IMR-90 (cell line): ENCODE measurements around the gene ABHD6. TPM values are rescaled to one million over a fixed set of nuclear protein-coding genes. Genes with fewer than 3 reads are reported as not detected.

Experiments
- ATAC-seq: fragments of 200-7000 bp; cut with Tn5 transposase; 2 replicates; pipeline ENCODE4 v1.9.1; 2020; ENCODE audit warnings: low read depth, mild to moderate bottlenecking, moderate library complexity
- BruUV-seq: library from RNA; stranded (reverse); fragments of 400-500 nt; replicated peaks from 2 replicates; lab custom pipeline; 2021; lab: Mats Ljungman, UMichigan
- CTCF ChIA-PET: fragments of 300-600 bp; formaldehyde crosslinking; extraction: SDS; loops from one replicate; lab custom pipeline; 2021; ENCODE audit warnings: antibody characterized with exemption; lab: Yijun Ruan, JAX
- POLR2A ChIA-PET: fragments of 300-600 bp; sonication (Branson Sonifier 250); formaldehyde crosslinking; loops from one replicate; lab custom pipeline; 2022; ENCODE audit warnings: antibody characterized with exemption; ENCODE audit not compliant: unreplicated experiment; lab: Charles Lee
- DNase-seq: peaks from one replicate; pipeline ENCODE4 v3.0.0; 2013
- H2AFZ ChIP-seq: replicated peaks from 2 replicates; pipeline ENCODE3; 2013; ENCODE audit warnings: low read length, mild to moderate bottlenecking; ENCODE audit not compliant: poor library complexity
- H2AK5ac ChIP-seq: 2 replicates; pipeline ENCODE4 v1.6.1; 2013; ENCODE audit warnings: low read depth, low read length, inconsistent platforms
- H2AK9ac ChIP-seq: replicated peaks from 2 replicates; pipeline ENCODE3; 2013; ENCODE audit warnings: mild to moderate bottlenecking, low read depth, low read length, moderate library complexity; ENCODE audit not compliant: poor library complexity
- H2BK120ac ChIP-seq: 2 replicates; pipeline ENCODE4 v1.6.1; 2013; ENCODE audit warnings: low read depth, low read length, inconsistent platforms
- H2BK15ac ChIP-seq: 3 replicates; pipeline ENCODE4 v1.6.1; 2013; ENCODE audit warnings: low read depth, low read length, inconsistent platforms
- H2BK20ac ChIP-seq: 2 replicates; pipeline ENCODE4 v1.6.1; 2013; ENCODE audit warnings: low read depth, mild to moderate bottlenecking, inconsistent platforms, low read length, moderate library complexity
- H2BK5ac ChIP-seq: 2 replicates; pipeline ENCODE4 v1.6.1; 2013; ENCODE audit warnings: mild to moderate bottlenecking, low read depth, low read length, inconsistent platforms; ENCODE audit not compliant: poor library complexity, severe bottlenecking
- H3K14ac ChIP-seq: replicated peaks from 2 replicates; pipeline ENCODE4 v1.6.1; 2013; ENCODE audit warnings: low read depth, low read length, inconsistent platforms
- H3K18ac ChIP-seq: 2 replicates; pipeline ENCODE4 v1.6.1; 2013; ENCODE audit warnings: low read depth, low read length, control low read depth
- H3K23ac ChIP-seq: 2 replicates; pipeline ENCODE4 v1.6.1; 2013; ENCODE audit warnings: low read depth, low read length, inconsistent platforms
- H3K27ac ChIP-seq: 2 replicates; pipeline ENCODE4 v1.5.1; 2013; ENCODE audit warnings: mild to moderate bottlenecking, control low read depth, low read length; ENCODE audit not compliant: insufficient read depth
- H3K27me3 ChIP-seq: 2 replicates; pipeline ENCODE4 v1.6.1; 2013; ENCODE audit warnings: low read length; ENCODE audit not compliant: control insufficient read depth, insufficient read depth
- H3K36me3 ChIP-seq: 2 replicates; pipeline ENCODE4 v1.6.1; 2013; ENCODE audit warnings: low read length, mixed read lengths; ENCODE audit not compliant: control insufficient read depth, insufficient read depth
- H3K4ac ChIP-seq: 2 replicates; pipeline ENCODE4 v1.6.1; 2013; ENCODE audit warnings: low read depth, low read length, inconsistent platforms
- H3K4me1 ChIP-seq: 2 replicates; pipeline ENCODE4 v1.6.1; 2013; ENCODE audit warnings: low read length, mixed read lengths; ENCODE audit not compliant: control insufficient read depth, insufficient read depth
- H3K4me2 ChIP-seq: 2 replicates; pipeline ENCODE4 v1.6.1; 2013; ENCODE audit warnings: low read depth, mild to moderate bottlenecking, control low read depth, low read length, moderate library complexity
- H3K4me3 ChIP-seq: 2 replicates; pipeline ENCODE4 v1.5.1; 2013; ENCODE audit warnings: low read depth, mild to moderate bottlenecking, control low read depth, low read length, moderate library complexity; ENCODE audit not compliant: insufficient read depth
- H3K56ac ChIP-seq: 2 replicates; pipeline ENCODE4 v1.6.1; 2013; ENCODE audit warnings: low read length, inconsistent platforms; ENCODE audit not compliant: insufficient read depth; ENCODE audit errors: extremely low read depth
- H3K79me1 ChIP-seq, 2 experiments: 2 replicates each; pipeline ENCODE4 v1.6.1; 2013; ENCODE audit warnings: low read length in 2 of 2, inconsistent platforms in 1 of 2, low read depth in 1 of 2
- H3K9ac ChIP-seq: 2 replicates; pipeline ENCODE4 v1.6.1; 2013; ENCODE audit warnings: low read depth, low read length, control low read depth
- H3K9me1 ChIP-seq: 2 replicates; pipeline ENCODE4 v1.6.1; 2013; ENCODE audit warnings: low read length, inconsistent platforms; ENCODE audit not compliant: insufficient read depth
- H3K9me3 ChIP-seq: 2 replicates; pipeline ENCODE4 v1.6.1; 2013; ENCODE audit warnings: low read length; ENCODE audit not compliant: control insufficient read depth, insufficient read depth
- H4K20me1 ChIP-seq: 2 replicates; pipeline ENCODE4 v1.6.1; 2013; ENCODE audit warnings: low read length, inconsistent platforms; ENCODE audit not compliant: insufficient read depth
- H4K5ac ChIP-seq: 2 replicates; pipeline ENCODE4 v1.6.1; 2013; ENCODE audit warnings: mild to moderate bottlenecking, low read depth, low read length, control low read depth
- H4K8ac ChIP-seq, 2 experiments: 2 replicates each; pipeline ENCODE4 v1.6.1; 2013; ENCODE audit warnings: low read depth in 2 of 2, low read length in 2 of 2, control low read depth in 1 of 2, inconsistent platforms in 1 of 2
- H4K91ac ChIP-seq: 2 replicates; pipeline ENCODE4 v1.6.1; 2013; ENCODE audit warnings: low read depth, low read length, inconsistent platforms; ENCODE audit not compliant: insufficient read depth
- BHLHE40 ChIP-seq: fragments of 150-350 bp; IDR thresholded peaks from 2 replicates; pipeline ENCODE4 v1.6.1; 2016; ENCODE audit warnings: mild to moderate bottlenecking, low read depth, low read length
- CEBPB ChIP-seq: IDR thresholded peaks from 2 replicates; pipeline ENCODE4 v1.6.1; 2012; ENCODE audit warnings: low read depth, low read length, improper control_type of control experiment
- CHD1 ChIP-seq: IDR thresholded peaks from 2 replicates; pipeline ENCODE4 v1.6.1; 2012; ENCODE audit warnings: low read depth, low read length, improper control_type of control experiment
- CTCF ChIP-seq: conservative IDR thresholded peaks from 2 replicates; pipeline ENCODE4 v1.5.1; 2012; ENCODE audit warnings: mild to moderate bottlenecking, low read depth, low read length, improper control_type of control experiment
- ELK1 ChIP-seq: fragments of 150-350 bp; IDR thresholded peaks from 2 replicates; pipeline ENCODE4 v1.6.1; 2016; ENCODE audit warnings: low read depth, mild to moderate bottlenecking, low read length, moderate library complexity, borderline replicate concordance
- FOS ChIP-seq: fragments of 150-350 bp; IDR thresholded peaks from 2 replicates; pipeline ENCODE4 v1.6.1; 2016; ENCODE audit warnings: low read depth, low read length
- MAFK ChIP-seq: IDR thresholded peaks from 2 replicates; pipeline ENCODE4 v1.6.1; 2012; ENCODE audit warnings: low read depth, low read length, improper control_type of control experiment
- MAZ ChIP-seq: IDR thresholded peaks from 2 replicates; pipeline ENCODE4 v1.6.1; 2012; ENCODE audit warnings: low read depth, mild to moderate bottlenecking, low read length, improper control_type of control experiment, moderate library complexity, borderline replicate concordance
- MXI1 ChIP-seq: IDR thresholded peaks from 2 replicates; pipeline ENCODE4 v1.6.1; 2012; ENCODE audit warnings: low read depth, mild to moderate bottlenecking, low read length, moderate library complexity, borderline replicate concordance
- NFE2L2 ChIP-seq: fragments of 150-350 bp; IDR thresholded peaks from 2 replicates; pipeline ENCODE4 v1.6.1; 2016; ENCODE audit warnings: low read depth, mild to moderate bottlenecking, low read length
- POLR2A ChIP-seq: IDR thresholded peaks from 2 replicates; pipeline ENCODE4 v1.6.1; 2012; ENCODE audit warnings: mild to moderate bottlenecking, low read depth, low read length
- RAD21 ChIP-seq: IDR thresholded peaks from 2 replicates; pipeline ENCODE4 v1.6.1; 2012; ENCODE audit warnings: low read length, improper control_type of control experiment
- RCOR1 ChIP-seq: IDR thresholded peaks from 2 replicates; pipeline ENCODE4 v1.6.1; 2012; ENCODE audit warnings: mild to moderate bottlenecking, low read length, improper control_type of control experiment; ENCODE audit not compliant: insufficient replicate concordance
- RFX5 ChIP-seq: IDR thresholded peaks from 2 replicates; pipeline ENCODE4 v1.8.0; 2012; ENCODE audit warnings: low read depth, mild to moderate bottlenecking, low read length, moderate library complexity
- SMC3 ChIP-seq: fragments of 150-350 bp; IDR thresholded peaks from 2 replicates; pipeline ENCODE4 v1.6.1; 2016; ENCODE audit warnings: low read depth, mild to moderate bottlenecking, antibody characterized with exemption, low read length, moderate library complexity
- USF2 ChIP-seq: fragments of 150-350 bp; IDR thresholded peaks from 2 replicates; pipeline ENCODE4 v1.6.1; 2017; ENCODE audit warnings: mild to moderate bottlenecking, antibody characterized with exemption, low read length, low read depth
- WGBS, 2 experiments: methylation state at CpG; one replicate each; pipeline versions ENCODE4 v1.1.5 to v1.1.7; 2013; ENCODE audit warnings: missing lambda C conversion rate in 2 of 2; ENCODE audit not compliant: insufficient read length in 1 of 2; ENCODE audit errors: extremely low coverage in 2 of 2; 5-methylcytosine and 5-hydroxymethylcytosine counted together
- dilution Hi-C: fragments of 300-500 bp; cut with HindIII; formaldehyde crosslinking; loops from one replicate; pipeline ENCODE4 v1.14.3; 2018; ENCODE audit warnings: low sequenced_read_pairs; ENCODE audit not compliant: unreplicated experiment
- in situ Hi-C: fragments of 300-500 bp; cut with MboI; formaldehyde crosslinking; loops from 3 replicates; pipeline ENCODE4 v1.14.3; 2019; ENCODE audit warnings: low sequenced_read_pairs, inconsistent platforms, mixed read lengths
- intact Hi-C: fragments of 100-400 bp; cut with micrococcal nuclease; formaldehyde crosslinking; loops from 2 replicates; pipeline ENCODE4 v1.10.0; 2022
- polyA plus RNA-seq, 3 experiments: library from polyadenylated mRNA; depleted of rRNA; stranded (reverse); fragments of >200 nt; gene quantifications; 2 replicates each; pipeline ENCODE4 v1.2.3, GENCODE V29; 2012; ENCODE audit warnings: low replicate concordance in 1 of 3
- total RNA-seq: library from RNA; depleted of rRNA; stranded (reverse); fragments of >200 nt; gene quantifications from 2 replicates; pipeline ENCODE4 v1.2.3, GENCODE V29; 2012

The ABHD6 gene
- total and polyA plus RNA-seq, 2 of the 4 experiments (the other 2 are of a cell fraction): 5.0 to 5.6 TPM

- in situ Hi-C loops: loop anchor here (25.0 kb wide), 1 partner anchor 220 kb away; no protein-coding TSS in a partner anchor
- BruUV-seq: no TSS peak
Measured at GRCh38 chr3:58192069-58192468, 45.5 kb upstream of the ABHD6 start.

More at GRCh38 chr3:58192069-58192468, 45.5 kb upstream of the ABHD6 start:
- Histone ChIP-seq H4K20me1 (no peaks in the 10 kb centered on the region), H3K18ac (no peak overlapping the region), H2AK5ac (no peak overlapping the region), H3K4me2 (no peak overlapping the region), H3K14ac (no peak overlapping the region), H3K36me3 (no peaks in the 10 kb centered on the region), H2BK15ac (no peak overlapping the region), H2AFZ (no peak overlapping the region), H3K9me3 (no peaks in the 10 kb centered on the region), H2BK5ac (no peak overlapping the region), H3K56ac (no peak overlapping the region), H2BK20ac (no peak overlapping the region), H3K79me1 (no peaks in the 10 kb centered on the region), H4K8ac (no peak overlapping the region), H3K4me1 (no peaks in the 10 kb centered on the region), H3K4ac (no peak overlapping the region), H3K9me1 (no peaks in the 10 kb centered on the region), H2AK9ac (peak overlapping the region; percentile 24), H3K23ac (no peak overlapping the region), H4K91ac (no peak overlapping the region), H3K27ac (no peak overlapping the region), H2BK120ac (no peak overlapping the region), H4K5ac (no peak overlapping the region), H3K9ac (no peak overlapping the region), H3K27me3 (0 out of 2 replicates have a peak, but pooled peaks cover 2% of the 10 kb centered on the region), H3K4me3 (no peak overlapping the region)
- intact Hi-C loops (no loop called here), dilution Hi-C loops (no loop called here)
- DNase-seq (no peak), ATAC-seq (no peak)
- no CpG with 5 or more reads among the region's 5 CpGs for WGBS, 2 experiments
- ChIA-PET CTCF (no interaction called here), POLR2A (no interaction called here)
- no peak for TF ChIP-seq RFX5
- no peak for TF ChIP-seq ELK1
- TF ChIP-seq MXI1: no peak
- no peak for TF ChIP-seq CTCF
- no peak for TF ChIP-seq RAD21
- no peak for TF ChIP-seq CHD1
- no peak for TF ChIP-seq MAZ
- no peak for TF ChIP-seq POLR2A
- TF ChIP-seq RCOR1: no peak
- TF ChIP-seq NFE2L2: no peak
- TF ChIP-seq SMC3: no peak
- TF ChIP-seq BHLHE40: no peak
- TF ChIP-seq USF2: no peak
- no peak for TF ChIP-seq CEBPB
- TF ChIP-seq MAFK: no peak
- no peak for TF ChIP-seq FOS
